GDM1 (cell line): ENCODE data around the gene MYOF.
A peak's percentile ranks its signal among the peaks of the same experiment; 100 is the strongest.
"Not testable (repeated sequence)": the region's sequence is repeated elsewhere in the genome, so short reads cannot be mapped to it uniquely, and the experiment has no call there.

Experiments
- DNase-seq: peaks from one replicate; lab custom pipeline; 2025; lab: John Stamatoyannopoulos, UW

The MYOF gene

DNA sequence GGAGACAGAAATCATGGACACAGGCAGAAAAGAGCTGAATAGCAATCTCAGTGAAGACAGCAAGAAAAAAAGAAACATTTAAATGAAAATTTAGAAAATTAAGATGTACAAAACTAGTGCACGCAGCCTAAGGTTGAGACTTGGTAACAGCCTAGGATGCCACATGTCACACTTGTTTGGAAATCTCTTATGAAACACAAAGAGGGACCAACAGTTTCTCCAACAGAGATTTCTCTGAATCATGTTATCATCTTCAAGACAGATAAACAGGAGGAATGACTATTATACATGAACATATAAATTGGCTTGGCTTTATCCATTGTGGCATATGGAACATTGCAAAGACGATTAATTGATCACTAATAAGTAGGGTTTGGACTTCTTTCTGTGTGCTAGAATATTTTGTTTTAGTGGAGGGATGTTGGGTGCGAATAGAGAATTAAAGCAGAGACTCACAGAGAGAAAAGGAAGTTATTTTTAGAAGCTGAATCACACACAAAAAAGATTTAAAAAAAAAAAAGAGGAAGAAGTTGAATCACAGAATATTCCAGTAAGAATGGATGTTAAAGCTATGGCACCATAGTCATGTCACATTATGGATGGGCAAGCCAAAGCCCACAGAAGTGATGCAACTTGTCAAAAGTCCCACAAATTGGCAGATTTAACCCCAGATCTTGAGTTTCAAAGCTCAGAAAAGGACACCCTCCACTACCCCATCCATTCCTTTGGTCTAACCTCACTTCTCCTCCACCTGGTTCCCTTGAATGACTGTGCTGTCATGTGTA is 91.6 kb downstream of the MYOF start:
- DNase-seq, result no peak

DNA sequence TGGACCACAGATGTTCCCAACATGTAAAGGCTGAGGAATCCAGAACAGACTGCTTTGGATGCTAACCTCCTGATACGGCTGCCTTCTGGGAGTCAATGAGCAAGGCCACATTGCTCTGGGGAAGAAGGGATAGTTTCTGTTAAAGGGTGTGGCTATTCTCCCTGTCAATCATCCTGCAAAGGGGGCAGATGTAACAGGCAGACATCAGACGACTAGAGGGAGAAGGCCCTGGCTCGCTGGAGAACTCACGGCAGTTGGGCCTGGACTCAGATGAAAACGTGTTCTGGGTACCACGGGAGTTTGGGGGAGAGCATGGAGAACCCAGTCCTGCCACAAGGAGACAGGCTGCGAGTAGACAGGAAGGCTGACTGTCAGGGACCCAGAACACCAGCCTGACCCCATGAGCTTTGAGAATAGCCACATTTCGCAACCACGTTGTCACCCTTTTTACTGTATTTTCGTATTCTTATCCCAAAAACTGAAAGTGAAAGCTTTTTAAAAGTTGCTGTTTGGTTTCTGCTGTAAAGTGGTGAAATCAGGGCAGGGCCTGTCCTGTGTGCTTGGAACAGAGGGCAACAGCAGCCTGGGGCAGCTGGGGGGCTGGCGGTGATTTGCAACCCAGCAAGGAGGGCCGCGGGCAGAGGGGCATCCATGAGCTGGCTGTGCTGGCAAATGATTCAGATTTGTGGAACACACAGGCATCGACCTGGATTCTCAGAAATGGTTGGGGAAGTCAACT is 95.3 kb downstream of the MYOF start:
- DNase-seq, result no peak

DNA sequence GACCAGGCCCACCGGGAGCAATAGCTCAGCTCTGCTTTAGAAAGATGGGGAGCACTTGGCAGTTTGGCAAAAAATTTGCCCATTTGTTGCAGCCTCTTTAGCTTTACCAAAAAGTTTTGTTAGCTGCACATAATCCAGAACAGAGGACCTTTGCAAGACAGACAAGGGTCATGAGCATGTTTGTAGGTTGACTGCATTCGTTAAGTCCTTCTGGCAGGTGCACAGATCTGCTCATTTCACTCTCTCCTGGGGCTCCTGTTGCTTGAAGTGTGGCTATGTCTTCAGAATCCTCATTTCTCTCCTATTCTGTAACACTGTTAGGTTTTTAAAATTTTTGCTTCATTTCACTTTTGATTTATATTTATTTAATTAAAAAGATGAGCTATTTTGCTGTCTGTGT is 96.8 kb downstream of the MYOF start:
- DNase-seq, result no peak

DNA sequence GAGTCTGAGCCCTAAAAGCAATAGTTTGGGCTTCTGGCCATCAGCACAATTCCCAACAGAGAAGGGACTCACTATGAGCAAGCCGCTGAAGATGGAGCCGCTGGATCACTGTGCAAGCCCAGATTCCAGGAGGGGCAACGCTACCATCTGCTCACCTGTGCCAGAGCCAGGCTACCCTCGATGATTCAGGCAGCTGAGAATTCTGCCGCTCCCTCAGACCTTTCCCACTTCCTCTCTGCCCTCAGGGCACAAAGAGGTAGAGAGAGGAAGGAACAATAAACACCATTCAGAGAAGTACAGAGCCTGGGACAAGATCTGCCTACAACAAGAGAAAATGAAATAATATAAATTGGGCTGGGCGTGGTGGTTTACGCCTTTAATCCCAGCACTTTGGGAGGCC is 98.1 kb downstream of the MYOF start:
- no peak for DNase-seq

DNA sequence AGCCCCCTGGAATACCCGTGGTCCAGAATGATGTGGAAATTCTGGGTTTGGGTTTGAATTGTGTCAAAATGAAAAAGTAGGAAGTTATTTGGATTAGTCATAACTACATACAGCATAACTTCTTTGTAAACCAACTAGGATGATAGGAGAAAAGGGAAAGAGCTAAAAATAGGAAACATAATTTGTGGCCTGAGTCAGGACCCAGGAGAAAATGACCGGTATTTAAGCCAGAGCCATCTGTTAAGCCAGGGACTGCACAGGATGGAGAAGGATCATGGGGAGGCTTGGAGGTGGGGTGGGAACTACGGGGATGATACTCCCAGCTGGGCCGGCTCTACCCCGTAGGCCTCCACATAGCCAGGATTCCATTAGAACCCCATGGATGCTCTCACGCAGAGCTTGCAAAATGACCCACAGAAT is 98.6 kb downstream of the MYOF start:
- no peak for DNase-seq

DNA sequence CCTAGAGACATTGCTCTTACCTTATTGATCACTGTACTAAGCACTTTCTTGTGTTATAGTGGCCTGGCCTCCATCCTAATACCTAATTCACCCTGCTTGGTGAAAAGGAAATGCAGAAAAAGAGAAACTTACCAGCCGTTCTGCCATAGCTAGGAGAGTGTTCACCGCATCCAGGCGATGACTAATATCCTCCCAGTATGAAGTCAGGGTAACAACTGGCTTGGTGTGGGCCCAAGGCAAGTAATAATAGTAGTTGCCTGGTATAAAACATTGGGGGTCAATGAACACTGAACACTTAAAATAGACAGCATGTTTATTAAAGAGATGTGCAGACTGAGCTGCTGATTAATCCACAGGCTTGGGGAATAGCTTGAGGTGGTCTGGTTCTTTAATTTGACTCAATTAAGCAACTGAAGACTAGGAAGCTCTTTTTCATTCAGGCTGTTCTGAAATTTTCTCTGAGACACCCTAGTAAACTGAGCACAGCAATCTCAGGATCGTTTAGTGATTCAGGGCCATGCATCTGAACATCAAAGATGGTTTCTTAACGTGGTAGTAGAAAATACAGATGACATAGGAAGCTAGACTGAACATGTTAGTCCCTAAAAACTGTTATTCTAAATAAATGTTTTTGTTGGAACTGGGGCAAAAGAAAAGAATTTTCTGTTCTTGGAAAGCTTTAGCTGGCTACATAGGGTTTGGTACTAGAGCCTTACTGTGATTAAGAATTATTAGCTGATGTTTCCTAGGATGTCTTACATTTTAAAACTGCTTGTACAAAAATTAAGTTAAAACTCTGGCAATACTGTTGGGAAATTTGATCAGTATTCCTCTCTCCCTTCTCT is 102.2 kb downstream of the MYOF start:
- no peak for DNase-seq

DNA sequence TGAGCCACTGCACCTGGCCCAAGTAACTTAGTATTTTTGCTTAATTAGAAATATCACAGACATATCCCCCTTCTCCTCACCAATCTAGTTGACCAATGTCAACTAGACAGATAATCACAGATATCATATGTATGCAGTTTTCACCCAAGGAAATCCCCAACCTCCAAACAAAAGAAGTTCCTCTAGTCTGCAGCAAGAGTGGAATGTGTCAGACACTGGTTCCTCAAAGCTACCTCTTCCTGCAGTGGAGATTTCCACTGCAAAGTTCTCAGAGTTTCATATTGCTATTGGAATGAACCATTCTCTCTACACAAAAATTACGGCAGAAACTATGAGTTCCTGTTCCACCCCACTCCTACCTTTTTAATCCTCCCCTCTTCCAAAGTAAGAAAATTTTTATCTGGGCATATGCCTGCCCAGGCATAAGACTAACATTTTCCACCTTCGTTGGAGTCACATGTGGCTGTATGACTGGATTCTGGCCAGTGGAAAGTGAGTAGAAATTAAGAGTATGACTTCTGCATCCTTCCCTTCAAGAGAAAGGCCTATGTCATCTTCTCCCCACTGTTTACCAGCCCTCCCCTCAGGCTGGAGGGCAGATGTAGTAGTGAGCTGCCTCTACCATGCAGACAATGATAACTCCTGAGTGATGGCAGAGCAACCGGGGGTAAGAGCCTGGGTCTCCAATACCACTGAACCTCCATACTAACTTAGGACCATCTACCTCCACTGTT is 103.0 kb downstream of the MYOF start:
- no peak for DNase-seq

DNA sequence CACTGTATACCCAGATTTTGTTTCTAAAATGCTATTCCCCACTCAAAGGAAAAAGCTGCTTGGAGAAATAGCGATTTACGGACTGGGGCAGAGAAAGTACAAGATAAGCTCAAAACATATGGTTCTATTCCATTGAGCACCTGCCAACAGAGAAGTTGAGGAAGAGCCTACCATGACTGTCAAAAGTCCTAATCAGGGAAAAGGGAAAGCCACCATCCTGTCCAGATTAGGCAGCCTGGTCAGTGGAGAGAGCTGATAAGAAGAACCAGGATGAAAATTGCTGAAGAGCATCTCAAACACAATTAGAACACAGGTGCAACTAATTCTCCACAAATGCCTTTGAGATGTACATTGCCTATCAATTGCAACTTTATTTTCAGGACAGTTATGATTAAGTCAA is 104.1 kb downstream of the MYOF start:
- DNase-seq, result no peak

DNA sequence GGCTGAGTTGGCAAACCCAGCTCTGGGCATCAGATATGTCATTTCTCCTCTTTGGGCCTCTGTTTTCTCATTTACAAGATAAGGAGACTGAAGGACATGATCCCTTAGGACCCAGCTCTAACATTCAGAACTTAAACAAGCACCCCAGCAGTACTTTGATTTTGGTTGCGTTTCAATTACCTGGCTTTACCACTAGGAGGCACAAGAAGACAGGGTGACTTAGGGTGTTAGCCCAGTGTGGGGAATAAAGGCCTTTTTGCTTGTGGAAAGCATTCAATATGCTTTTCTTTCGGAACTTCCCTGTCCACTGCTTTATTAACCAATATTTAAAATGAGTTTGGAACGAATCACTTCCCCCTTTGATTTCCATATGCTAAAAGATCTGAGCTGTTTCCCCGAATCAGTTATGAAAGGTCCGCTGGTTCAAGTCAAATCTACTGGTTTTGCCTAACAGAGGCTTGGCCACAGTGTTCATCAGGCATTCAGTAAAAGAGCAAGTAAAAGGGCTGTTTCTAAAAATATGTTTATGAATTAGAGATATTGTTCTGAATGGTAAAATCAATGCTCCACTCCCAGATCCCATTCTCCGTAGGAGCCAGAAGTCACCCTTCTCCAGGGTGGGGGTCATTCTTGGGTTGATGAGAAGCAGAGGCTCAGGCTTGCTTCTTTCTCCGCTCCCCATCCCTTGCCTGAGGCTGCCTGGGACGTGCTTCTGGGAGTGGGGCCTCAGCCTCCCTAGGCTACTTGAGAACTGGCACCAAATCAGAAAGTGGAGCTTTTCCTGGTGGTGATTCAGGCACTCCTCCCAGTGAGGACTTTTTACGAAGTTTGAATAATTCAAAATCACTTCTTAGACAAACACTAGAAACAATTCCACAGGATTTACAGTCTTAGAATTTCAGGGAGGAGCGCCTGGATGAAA is 105.5 kb downstream of the MYOF start:
- peak; percentile 60 for DNase-seq

DNA sequence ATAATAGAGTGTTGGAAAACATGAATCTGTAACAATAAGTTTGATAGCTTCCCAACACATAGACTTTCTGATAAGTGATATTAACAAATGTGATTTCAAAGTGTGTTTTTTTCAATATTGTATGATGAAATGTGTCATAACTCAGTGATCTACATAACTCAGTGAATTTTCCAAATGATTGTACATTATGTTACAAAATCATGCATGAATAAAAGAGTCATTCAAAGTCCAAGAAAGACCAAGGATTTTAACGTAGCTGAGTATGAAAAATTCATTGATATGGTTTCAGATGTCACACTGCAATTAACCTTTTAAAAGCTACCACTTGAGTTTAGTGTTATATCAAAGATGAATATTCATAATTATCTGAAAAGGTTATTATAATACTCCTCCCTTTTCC is 111.2 kb downstream of the MYOF start:
- no peak for DNase-seq

DNA sequence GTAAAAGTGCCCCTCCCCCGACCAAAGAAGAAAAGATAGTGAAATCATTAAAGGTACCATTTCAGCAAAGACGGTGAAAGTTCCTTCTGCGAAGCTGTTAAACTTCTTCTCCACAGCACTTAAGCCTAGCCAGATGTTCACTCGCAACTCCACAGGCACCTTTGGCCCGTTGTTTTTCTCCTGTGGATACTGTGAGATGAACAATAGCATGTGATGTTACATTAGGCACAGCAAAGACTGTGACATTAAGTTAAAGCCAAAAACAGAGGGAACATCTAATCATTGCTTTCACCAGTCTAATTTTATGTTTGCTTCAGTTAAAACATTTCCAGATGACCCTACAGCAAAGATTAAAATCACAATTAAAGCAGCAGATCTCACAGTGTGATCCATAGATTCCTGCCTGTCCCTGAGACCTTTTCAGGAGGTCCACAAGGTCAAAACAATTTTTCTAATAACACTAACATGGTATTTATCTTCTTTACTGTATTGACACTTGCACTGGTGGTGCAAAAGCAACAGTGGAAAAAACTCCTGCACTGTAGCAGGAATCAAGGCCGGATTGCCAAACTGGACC is 112.5 kb downstream of the MYOF start:
- no peak for DNase-seq

DNA sequence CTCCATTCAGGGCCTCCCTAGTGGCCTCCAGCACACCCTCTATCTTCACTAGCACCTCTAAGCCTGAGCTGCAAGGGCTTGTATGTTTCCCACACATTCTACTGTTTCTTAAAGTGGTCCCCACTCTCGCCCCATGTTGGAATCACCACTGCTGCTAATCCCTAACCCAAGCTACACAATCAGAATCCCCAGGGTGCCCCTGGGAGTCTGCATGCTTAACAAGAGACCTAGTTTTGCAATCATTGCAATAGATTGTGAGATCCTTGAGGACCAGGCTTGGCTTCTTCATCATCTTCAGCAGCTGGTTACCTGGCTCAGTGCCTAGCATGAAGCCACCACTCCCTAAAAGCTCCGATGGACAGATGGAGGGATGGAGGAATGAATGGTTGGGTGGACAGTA is 113.9 kb downstream of the MYOF start:
- DNase-seq, result no peak

DNA sequence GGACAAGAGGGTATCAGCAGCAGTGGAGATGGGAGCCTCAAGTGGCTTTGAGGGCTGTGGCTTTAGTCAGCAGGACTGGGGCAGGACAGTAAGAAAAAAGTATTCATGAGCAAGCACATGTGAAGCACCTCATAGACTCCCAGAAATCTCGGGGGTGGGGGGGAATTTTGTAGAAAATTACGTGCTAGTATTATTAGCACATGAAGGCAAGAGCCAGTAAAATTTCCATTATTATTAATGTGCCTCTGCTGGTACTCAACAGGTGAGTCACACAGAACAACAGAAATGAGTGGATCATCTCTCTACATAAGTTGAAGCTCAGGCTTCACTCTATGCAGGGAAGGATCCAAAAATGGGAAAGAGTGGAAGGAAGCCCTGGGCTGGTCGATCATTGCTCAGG is 114.5 kb downstream of the MYOF start:
- DNase-seq, result no peak

DNA sequence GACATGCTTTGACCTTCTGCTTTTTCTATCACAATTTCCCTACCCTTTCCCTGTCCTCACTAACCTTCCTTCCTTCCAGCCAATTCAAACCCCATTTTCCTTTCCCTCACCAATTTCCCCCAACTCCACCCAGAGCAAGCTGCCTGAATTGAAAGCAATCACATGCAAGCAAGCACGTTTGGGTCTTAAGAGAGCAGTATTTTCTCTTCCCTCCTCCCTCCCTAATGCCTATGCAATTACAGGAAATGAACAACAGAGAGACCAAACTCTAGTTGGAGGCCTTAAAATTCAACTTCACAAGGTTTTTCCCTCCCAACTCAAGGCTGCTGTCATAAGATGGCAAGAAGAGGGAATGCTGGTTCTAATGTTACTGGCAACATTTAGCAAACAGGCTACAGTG is 117.2 kb downstream of the MYOF start:
- DNase-seq, result no peak

DNA sequence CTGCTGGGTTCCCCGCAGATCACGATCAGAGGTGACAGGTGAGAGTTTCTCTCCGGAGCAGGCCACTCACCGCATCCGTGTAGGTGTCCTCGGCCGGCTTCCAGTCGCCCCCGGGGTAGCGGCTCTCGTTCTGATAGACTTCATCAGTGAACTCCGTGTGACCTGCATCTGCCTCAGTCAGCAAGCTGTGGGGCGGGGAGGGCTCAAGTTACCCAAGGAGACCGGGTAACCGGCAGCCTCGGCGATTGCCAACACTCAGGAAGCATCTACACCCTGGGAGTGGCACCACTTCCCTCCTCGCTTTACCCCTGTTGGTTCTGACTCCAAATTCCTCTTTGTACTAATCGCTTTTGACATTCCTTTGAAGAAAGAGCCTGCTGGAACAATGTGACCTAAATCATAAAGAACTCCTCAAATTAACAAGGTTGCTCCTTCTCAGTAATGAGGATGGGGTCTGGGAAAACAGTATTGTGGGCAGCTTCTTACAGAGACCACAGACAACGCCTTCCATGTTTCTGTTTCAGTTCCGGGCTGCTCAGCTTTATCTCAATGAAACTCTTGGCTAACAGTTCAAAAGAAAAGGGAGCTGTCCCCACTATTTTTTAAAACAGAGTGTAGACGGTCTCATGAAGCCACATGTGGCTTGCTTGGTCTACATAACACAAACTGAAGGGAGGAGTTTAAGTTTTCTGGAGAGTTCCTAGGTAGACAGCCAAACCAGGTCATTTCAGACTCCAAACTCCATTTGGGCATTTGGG is 118.1 kb downstream of the MYOF start:
- DNase-seq, result no peak

DNA sequence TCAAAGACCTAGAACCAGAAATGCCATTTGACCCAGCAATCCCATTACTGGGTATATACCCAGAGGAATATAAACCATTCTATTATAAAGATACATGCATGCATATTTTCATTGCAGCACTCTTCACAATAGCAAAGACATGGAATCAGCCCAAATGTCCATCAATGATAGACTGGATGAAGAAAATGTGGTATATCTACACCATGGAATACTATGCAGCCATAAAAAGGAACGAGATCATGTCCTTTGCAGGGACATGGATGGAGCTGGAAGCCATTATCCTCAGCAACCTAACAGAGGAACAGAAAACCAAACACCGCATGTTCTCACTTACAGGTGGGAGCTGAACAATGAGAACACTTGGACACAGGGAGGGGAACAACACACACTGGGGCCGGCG is 123.7 kb downstream of the MYOF start:
- not testable (repeated sequence) for DNase-seq

DNA sequence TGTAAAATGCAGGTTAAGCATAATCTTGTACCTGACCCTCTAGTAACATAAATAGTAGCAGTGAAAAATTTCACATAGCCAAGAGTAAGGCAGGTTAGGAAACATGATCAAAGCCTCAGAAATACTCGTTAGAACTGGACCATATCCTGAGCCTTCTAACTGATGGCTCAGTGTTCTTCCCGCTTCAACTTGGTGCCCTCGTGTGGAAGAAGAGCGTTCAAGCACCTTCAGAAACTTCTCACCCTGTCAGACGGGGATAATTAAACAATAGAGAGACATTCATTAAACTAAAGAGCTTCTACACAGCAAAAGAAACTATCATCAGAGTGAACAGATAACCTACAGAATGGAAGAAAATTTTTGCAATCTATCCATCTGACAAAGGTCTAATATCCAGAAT is 124.5 kb downstream of the MYOF start:
- peak; percentile 41 for DNase-seq

DNA sequence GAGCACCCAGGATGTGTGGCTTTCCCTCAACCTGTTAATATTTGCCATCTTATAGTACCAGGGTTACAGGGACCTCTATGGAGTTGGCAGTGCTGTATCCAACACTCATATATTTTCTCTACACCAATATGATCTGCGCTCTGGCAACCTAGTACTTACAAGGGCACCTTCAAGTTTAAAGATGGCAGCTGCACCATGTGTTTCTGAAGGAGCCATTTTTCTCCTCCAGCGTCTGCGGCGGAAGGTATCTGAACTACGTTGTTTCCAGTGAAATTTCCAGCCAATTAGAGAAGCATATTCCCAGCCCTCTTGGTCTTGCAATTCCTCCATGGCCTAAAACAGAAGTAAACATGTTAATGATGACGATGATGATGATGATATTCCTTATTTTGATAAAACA is 125.6 kb downstream of the MYOF start:
- no peak for DNase-seq

DNA sequence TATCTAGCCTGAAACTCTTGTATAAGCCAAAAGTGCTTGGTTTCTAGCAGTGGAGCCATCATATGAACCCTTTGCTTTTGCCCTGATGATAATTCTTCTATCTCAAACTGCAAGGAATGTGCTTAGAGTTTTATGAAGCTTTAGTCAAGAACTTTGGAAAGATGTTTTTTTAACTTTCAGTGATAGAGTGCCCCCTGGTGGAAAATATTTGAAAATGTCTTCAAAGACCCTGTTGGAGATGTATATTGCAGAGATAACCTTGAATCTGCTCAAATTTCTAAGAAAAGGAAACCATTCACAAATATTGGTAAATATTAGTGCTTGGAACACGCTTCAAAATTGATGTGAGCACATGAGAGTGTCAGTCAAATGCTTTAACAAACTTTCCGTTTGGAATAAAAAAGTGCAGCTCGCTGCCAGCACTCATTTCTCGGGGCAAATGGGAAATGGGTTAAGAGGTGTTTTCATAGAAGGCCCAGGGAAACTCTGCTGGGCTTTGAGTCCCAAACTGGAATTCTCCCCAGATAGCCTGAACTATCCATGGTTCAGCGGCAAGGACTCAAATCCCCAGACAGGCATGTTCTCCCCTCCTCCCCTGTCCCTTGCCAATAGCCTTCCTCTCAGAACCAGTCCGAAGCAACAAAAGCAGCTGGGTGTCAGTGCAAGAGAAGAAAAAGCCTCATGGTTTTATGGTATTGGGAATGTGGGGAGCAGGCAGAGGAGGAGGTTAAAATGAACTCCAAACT is 129.3 kb downstream of the MYOF start:
- DNase-seq, result no peak
